Measurements from ENCODE around the gene SLC9A9.
"Not testable (repeated sequence)": the region's sequence is repeated elsewhere in the genome, so short reads cannot be mapped to it uniquely, and the experiment has no call there.

SLC9A9 gene

DNA sequence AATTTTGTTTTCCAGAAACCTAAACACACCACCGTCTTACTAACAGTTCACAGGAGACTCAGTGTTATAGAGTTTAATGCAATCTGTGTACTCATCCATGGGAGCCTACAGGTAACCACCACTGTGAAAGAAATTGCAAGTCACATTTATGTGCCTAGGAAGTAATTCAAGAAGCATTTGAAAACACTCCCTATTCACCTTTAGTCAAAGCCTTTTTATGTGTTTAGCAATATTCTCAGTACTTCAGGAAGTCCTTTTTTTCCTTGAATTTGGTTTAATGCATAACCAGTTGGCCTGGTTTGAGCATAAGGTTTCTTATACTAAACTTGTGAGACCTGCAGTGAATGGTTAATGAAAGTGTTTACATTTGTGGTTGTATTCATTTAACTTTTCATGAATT, 382.6 kb downstream of the SLC9A9 start:
- no peak for DNase-seq (ENCODE audit: low read depth in 2 of 2)

DNA sequence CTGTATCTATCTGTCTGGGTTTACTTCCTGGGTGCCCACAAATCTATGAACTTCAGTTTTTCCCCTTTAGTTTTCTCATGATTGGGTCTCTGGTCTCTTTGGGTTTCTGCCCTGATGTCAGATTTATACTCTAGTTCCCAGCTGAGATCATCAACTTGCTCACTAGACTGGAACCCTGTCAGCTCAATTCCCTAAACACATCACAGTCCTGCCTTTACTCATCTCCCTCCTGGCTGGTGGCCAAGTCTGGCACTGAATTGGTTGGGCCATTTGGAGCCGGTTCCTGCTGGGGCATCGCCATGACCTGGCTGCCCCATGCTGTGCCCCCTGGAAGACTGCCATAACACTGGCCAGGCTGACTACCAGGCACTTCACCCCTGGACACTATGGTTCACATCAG, 383.4 kb downstream of the SLC9A9 start:
- DNase-seq (ENCODE audit: low read depth in 2 of 2) = no peak

DNA sequence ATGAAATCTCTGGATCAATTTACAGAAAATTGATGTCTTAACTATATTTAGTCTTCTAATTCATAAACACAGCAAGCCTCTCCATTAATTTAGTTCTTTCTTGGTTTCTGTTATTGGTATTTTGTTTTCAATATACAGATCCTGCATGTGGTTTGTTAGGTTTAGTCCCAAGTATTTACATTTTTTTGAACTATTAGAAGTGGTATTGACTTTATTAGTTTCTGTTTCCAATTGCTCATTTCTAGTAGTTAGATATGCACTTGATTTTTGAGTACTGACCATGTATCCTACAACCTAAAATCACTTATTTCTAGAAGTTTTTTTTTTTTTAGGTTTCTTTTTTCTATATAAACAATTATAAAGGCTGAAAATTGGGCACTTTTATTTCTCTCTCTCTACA, 392.8 kb downstream of the SLC9A9 start:
- DNase-seq (ENCODE audit: low read depth in 2 of 2) = no peak

DNA sequence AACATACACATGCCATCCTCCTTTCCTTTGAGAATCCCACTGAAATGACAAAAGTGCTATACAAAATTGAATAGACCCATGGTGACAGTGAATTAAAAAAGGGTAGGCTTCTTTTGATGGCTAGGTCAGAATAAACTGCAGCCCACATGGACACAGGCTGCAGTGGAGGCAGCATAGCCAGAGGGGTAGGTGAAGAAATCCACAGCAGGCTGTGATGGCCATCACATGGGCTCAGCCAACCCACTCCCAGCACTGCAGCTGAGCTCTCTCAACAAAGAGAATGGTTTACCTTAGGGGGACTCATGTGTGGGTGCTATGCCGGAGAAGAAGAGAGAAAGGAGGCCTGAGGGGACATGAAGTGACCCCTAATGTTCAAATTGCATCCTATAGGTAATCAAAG, 397.6 kb downstream of the SLC9A9 start:
- DNase-seq (ENCODE audit: low read depth in 2 of 2) = no peak

DNA sequence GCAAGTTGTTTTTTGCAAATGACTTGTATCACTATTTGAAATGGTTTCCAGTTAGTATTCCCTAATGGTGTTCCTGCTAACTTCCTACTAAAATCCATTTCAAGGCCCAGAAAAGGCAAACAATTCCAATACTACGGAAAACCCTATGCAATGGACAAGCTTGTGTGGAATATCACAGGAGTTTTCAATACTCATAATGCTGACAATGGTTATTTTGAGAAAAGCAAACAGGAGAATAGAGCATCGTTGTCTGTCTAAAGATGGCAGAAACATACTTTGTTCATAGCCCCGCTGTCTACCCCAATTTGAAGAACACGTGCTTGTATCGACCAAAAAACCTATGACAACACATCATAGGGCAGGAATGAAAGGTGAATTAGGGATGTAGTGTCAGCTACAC, 400.8 kb downstream of the SLC9A9 start:
- DNase-seq (ENCODE audit: low read depth in 2 of 2) = no peak

DNA sequence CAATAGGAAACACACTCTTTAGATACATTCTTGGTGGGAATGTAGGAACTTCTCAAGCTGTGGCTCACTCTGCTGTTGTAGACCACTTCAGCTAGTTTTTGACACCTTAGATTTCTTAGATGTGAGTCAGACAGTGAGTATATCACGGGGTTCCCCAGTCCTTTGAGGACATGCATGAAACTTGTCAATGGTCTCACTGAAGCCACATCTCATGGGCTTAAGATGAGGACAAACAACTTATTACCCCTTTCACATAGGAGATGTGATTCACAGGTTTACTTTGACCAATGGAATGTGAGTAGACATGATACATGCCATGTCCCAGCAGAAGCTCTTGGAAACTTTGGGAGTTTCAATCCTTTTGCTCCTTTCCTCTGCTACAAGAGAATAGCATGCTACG, 403.1 kb downstream of the SLC9A9 start:
- no peak for DNase-seq (ENCODE audit: low read depth in 2 of 2)

DNA sequence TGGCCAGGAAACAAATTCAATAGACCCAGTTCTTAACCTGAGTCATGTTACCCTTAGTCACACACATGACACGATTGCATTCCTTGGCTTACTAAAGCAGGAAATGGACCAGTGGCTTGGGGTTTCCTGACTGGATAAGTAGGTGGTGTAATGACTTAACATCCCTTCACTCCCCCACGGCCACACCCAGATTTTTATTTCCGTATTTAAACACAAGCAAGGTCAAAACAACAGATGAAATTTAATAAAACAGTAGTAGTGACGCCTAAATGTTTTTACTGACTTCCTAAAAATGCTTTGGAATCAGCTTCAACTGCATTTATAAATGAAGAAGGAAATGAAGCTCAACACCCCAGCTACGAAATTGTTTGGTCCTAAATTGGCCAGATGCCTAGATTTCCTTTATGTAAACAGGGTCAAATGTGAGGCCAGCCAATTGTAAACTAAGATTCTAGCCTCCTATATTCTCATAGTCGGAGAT, 404.4 kb downstream of the SLC9A9 start:
- peak in 1 of 2 donors; percentile 13 for DNase-seq (ENCODE audit: low read depth in 2 of 2)

DNA sequence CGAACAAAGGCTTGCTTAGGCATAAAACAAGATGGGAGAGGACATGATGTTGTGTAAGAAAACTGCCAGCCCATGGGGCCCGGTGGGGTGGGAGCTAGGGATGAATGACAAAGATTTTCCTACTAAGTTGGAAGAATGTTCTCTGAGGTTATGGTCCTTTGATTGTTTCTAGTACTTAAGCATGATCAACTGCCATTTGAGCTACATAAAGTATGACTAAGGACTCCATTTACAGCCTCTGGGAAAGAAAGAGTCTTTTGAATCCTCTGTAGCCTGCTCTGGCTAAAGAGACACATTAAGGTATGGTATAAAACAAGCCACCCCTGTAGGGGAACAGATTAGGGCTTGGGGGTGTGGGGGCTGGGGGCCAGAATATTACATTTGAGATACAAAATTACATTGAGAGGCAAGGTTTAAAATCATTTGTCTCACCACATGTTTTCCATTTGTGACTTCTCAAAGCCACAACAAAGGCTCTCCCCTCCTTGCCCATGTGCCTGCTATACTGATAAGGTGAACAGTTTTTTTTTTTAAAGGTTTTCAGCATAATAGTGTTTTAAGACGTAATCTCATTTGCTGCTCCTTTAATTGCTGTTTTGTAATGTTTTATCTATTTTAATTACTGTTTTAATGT, 405.3 kb downstream of the SLC9A9 start:
- DNase-seq (ENCODE audit: low read depth in 2 of 2) = no peak

DNA sequence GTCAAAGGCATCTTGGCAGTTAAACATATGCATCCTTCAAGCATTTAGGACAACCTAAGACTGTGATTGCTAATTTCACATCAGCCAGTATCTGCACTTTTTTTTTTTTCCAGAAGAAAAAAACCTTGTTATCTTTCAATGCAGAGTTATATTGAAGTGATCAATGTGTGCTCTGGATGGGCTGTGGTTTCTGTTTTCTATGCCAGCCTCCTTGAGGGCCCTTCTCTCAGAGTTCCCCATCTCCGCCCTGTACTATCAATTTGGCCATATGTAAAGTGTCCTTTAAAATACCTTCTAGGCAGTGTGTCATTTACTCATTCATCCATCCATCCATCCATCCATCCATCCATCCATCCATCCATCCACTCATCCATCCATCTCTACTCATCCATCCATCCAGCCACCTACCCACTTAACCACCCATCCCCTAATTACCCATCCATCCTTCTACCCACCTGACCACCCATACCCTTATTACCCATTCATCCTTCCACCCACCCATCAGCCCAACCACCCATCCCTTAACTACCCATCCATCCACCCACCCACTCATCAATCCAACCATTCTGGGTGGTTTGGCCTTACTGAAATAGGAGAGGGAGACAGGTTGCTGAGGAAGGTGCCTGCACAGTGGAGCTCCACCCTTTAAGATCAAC, 406.6 kb downstream of the SLC9A9 start:
- no peak for DNase-seq (ENCODE audit: low read depth in 2 of 2)

DNA sequence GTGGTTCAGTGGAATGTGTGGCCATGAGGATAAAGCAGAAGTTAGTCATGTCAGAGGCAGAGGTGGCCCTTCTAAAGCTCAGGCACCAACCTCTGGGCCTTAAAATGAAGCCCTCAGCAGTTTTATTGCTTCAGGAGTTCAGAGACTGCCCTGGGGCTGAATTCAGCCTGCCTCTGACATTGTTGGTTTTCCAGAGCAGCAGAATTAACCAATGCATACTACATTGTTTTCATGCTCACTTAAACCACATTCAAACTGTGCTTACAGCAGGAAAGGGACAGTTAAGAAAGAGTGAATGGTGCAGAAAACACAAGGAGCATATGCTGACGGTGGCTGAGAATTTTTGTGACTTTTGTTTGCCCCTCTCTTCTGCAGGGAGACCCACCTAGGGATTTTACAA, 408.5 kb downstream of the SLC9A9 start:
- DNase-seq (ENCODE audit: low read depth in 2 of 2) = no peak

DNA sequence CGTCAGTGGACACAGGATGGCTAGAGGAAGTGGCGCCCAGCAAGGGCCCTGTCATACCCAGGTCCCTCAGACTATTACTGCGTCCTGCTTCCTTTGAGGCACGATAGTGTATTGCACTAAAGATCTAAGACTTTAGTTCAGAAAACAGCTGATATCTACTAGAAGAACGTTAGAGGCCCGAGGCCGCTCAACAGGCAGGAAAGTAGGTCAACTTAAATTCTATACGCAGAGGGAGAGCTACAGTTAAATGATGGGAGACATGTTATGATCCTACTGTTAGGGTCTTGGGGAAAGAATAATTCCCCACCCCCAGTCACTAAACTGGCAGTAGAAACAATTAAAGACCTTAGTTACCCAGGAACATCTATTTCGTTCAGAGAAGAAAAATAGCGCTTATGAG, 410.9 kb downstream of the SLC9A9 start:
- no peak for DNase-seq (ENCODE audit: low read depth in 2 of 2)

DNA sequence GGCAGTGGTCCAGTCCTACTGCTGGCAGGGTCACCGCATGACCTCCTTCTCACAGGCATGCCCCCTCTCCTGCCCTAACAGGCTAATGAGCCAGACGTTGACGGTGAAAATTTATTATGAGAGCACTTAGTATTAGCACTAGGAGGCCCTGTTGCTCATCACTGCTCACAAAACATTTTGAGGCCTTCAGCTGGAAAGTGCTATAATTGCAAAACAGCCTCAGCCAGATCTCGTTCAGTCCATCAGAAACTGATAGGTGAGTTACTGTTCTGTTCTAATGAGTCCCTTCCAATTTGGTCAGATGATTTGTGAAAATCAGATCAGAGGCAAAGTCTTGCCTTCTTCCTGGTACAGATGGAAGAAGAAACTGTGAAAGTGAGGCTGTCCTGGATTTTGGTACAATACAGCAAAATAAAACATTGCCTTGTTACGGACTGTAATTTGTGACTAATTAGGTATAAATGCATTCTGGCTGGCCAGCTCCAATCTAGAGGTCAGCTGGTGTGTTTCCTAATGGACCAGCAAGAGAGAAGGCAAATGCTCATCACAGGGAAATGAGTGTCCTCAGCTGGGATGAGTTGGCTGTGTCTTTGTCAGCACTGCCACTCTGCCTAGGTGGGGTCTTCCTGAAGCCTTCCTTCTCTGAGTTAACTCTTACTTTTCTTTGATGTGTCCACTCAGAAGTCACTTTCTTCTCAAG, 411.9 kb downstream of the SLC9A9 start:
- DNase-seq (ENCODE audit: low read depth in 2 of 2) = no peak

DNA sequence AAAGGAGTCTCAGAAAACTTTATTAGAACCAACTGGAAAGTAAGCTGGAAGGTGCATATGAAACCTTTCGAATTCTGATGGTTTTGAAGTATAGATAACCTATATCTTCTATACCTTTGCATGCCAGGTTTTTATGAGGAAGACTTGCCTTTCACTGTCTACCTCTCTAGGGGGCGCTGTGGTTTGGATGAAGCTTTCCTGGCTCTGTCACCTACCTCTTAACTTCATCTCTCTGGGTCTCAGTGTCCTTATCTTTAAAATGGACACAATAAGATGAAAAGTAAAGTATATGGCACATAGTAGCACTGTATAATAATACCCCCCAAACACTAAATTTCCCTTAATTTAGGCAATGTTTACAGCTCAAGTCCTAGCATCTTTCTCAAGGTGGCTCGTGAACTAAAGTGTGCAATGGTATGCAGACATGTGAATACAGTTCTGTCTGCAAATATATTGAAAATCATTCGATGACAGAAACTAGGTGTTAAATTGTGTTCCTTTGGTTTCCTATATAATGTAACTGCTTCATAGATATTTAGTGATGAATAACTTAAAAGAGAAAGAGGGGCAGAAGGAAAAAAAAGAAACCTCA, 414.4 kb downstream of the SLC9A9 start:
- DNase-seq (ENCODE audit: low read depth in 2 of 2) = peak in 1 of 2 donors; percentile 20

DNA sequence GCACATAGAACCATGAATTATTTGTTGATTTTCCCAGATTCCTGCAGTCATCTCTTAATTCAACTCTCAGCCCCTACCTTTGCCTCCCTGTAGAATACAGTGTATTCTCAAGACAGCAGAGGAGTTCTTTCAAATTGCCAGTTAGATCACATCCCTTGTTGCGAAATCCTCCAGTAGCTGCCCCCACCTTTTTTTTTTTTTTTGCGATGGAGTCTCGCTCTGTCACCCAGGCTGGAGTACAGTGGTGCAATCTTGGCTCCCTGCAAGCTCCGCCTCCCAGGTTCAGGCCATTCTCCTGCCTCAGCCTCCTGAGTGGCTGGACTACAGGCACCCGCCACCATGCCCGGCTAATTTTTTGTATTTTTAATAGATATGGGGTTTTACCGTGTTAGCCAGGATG, 417.0 kb downstream of the SLC9A9 start:
- not testable (repeated sequence) for DNase-seq (ENCODE audit: low read depth in 2 of 2)

DNA sequence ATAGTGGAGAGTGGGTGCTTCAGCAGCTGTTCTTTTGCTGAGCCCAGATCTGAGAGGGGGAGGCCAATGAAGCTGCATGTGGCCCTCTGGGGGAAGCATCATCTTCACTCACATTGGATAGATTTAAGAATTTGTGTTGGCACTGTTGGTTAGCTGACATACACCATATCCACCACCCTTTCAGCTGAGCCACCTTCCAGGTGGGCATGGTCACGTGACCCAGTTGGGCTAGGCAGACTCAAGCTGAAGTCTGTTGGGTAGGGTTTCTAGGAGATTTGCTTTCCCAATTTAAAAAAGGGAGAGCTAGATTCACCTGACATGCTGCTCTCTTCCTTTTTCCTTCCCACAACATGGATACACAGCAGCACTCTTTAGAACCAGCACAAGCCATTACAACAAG, 417.7 kb downstream of the SLC9A9 start:
- no peak for DNase-seq (ENCODE audit: low read depth in 2 of 2)

DNA sequence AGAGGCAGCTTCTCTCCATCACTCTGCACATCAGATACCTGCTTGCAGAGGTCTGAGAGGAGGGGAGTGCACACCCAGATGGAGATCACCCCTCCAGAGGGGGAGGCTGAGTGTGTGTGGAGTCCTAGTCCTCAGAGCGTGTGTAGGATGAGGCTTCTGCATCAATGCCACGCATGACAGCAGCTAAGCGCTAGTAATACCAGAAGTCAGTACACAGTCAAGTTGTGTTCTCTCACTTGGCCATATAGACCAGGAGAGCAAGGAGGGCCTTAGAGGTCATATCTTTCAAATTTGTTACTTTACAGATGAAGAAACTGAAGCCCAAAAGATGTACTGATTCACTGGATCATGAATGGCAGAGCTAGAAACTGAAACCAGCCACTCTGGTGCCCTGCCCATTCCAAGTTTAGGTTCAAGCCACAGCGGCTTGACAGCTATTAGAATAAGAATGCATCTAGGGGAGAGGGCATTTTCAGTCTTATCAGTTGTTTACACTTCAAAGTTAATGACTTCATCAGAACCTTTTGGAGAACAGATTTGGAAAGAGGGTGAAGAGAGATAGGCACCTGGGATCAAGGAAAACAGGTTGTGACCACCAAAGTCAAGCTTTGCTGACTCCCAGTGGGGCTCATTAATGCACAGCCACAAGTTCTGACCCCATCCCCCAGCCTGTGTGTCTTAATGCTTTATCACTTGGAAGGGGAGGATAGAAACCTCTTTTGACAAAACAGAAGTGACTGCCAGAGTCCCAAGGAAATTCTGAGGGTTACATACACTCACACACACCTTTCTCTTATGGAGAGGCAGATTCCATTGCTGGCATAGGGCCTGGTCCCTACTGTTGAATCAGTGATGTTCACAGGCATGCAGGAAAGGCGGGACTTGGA, 418.4 kb downstream of the SLC9A9 start:
- DNase-seq (ENCODE audit: low read depth in 2 of 2) = no peak

DNA sequence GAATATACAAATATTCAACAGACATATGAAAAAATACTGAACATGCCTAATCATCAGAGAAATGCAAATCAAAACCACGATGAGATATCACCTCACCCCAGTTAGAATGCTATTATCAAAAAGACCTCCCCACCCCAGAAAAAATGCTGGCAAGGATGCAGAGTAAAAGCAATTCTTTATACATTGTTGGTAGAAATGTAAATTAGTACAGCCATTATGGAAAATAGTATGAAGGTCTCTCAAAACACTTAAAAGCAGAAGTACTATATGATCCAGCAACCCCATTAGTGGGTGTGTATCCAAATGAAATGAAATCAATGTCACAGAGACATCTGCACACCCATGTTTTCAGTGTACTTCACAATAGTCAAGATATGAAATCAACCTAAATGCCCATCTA, 420.0 kb downstream of the SLC9A9 start:
- no peak for DNase-seq (ENCODE audit: low read depth in 2 of 2)

DNA sequence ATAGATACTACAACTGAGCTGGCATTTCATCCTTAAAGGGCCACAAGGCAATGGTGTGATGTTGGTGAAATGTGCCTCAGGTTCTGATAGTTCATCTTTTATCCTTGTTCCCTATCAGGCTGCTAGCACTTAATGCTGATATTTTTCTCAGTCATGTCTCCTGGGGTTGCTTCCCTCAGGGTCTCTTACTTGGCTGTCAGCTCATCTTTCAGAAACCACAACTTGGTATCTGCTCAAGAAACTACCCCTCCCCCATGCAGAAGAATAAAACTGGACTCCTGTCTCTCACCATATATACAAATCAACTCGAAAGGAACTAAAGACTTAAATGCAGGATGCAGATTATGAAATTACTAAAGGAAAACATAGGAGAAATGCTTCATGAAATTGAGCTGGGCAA, 420.6 kb downstream of the SLC9A9 start:
- DNase-seq (ENCODE audit: low read depth in 2 of 2) = no peak

DNA sequence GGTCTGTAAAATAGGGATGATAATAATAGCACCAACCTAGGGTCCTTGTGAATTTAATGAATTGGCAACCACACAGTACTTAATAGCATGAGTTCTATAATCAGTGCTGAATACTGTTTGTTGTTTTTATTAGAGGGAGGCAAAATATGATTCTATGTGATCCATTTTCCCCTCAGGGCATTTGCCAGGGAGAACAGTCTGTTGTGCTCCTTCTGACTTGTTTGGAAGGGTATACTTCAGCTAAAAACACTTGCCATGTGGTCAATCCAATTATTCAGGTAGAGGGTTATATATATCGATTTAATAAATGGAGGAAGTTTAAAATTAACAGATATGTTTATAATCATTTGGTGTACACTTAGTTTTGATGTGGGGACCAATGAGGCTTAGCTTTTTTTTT, 423.4 kb downstream of the SLC9A9 start:
- no peak for DNase-seq (ENCODE audit: low read depth in 2 of 2)

DNA sequence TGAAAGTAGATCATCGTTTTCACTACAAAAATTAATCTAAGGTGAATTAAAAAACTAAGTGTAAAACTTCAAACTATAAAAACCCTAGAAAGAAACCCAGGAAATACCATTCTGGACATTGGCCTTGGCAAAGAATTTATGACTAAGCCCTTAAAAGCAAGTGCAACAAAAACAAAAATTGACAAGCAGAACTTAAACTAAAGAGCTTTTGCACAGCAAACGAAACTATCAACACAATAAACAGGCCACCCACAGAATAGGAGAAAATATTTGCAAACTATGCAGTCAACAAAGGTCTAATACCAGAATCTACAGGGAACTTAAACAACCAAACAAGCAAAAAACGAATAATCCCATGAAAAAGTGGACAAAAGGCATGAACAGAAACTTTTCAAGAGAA, 426.7 kb downstream of the SLC9A9 start:
- no peak for DNase-seq (ENCODE audit: low read depth in 2 of 2)

DNA sequence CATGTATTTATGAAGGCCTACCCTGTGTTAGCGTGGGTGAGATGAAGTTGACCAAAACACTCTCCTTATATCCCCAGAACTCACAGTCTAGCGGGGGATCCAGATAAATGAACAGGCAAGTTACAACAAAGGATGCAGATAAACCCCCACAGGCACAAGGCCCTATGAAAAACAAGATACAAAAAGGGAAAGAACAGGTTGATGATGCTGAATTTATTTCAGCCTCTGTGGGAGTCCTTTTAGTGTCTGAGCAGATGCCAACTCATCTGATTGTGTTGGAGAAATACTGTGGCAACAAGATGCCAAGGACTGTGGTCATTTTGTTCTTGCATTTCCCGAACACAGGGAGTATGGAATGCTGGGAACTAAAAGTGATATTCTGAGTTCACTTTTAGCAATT, 428.7 kb downstream of the SLC9A9 start:
- no peak for DNase-seq (ENCODE audit: low read depth in 2 of 2)

DNA sequence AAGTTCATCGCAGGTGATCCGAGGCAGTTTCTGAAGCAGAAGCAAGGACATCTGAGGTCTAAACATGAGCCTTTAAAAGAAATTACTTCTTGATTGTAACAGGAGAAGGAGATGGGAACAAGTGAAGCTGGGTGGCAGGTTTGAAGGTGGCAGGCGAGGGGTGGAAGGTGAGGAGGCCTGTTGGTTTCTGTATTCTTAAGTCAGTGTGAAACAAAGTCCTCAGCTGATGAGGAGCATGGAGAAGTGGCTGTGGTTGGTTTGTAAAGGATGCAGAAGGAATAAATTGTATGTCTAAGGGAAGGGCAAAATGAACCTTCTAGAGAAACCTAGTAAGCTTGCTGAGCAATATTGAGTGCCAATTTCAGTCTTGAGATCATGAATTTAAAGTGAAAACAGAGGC, 429.9 kb downstream of the SLC9A9 start:
- DNase-seq (ENCODE audit: low read depth in 2 of 2) = no peak

Data from stimulated activated CD8-positive, alpha-beta memory T cell treated with anti-CD3 and anti-CD28 coated beads, Interleukin-2, amount 100 ng/mL, for 48 hours (primary cell).